T1000 (cell line): Measurements from ENCODE around the gene ZNF784.

Experiments used
- DNase-seq: peaks from one replicate; lab custom pipeline; 2025; ENCODE audit warnings: mixed read lengths; lab: John Stamatoyannopoulos, UW

ZNF784 gene

DNA sequence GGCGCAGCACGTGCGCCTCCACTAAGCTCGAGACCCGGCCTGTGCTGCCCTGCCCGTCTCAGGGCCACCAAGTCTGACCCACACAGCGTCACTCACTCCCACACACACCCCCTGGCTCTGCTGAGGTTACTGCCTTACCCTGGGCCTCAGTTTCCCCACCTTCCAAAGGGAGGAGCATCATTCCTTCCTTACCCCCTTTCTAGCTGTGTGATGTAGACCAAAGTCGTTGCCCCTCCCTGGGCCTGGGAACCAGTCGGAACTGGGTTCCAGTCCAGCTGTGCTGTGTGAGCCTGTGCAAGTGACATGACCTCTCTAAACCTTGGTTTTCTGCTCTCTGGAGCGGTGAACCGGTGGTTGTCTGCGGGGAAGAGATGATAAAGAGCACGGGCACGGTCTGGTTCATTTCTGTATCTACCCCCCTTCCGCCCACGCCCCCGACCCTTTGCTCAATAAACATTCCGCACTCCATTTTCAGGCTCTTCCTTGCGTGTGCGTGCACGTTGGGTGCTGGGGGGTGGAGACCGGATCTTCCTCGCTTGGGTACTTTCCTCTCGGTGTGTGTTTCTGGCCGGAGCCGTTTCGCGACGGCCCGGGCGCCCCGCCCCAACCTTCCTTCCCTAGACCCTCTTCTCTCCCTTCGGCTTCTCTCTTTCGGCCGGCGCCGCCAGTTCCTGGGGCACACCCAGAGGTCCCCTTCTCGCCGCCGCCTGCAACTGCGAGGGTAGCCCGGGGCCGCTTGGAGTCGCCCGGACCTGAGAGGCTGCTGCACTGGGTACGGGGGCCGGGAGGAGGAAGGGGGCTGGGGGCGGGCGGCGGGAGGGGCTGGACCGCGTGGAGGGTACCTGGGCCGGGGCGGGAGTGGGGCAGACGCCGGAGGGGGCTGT lies 18.9 kb upstream of the ZNF784 start, which contains the start of gene ZNF581:
Gene ZNF581 (plus strand): TSS at position 647 of the 884 bp plus-strand sequence. CDS start 923 bp downstream, outside the sequence.
- peak; percentile 40 for DNase-seq

GRCh38 chr19:55642153-55643002 lies 18.0 kb upstream of the ZNF784 start:
- DNase-seq = no peak

- no peak for DNase-seq
Observed at GRCh38 chr19:55641426-55642152, 17.2 kb upstream of the ZNF784 start.

- peak; percentile 58 for DNase-seq
Observed at GRCh38 chr19:55640577-55641425, 16.4 kb upstream of the ZNF784 start, which contains the start of gene ZNF580. TSS of gene ZNF580 (plus strand) at chr19:55641002. CDS start at chr19:55642509, 1,507 bp downstream.

GRCh38 chr19:55640043-55640576 lies 15.7 kb upstream of the ZNF784 start:
- DNase-seq = no peak

GRCh38 chr19:55638864-55639359 lies 14.5 kb upstream of the ZNF784 start:
- peak; percentile 6 for DNase-seq

DNA sequence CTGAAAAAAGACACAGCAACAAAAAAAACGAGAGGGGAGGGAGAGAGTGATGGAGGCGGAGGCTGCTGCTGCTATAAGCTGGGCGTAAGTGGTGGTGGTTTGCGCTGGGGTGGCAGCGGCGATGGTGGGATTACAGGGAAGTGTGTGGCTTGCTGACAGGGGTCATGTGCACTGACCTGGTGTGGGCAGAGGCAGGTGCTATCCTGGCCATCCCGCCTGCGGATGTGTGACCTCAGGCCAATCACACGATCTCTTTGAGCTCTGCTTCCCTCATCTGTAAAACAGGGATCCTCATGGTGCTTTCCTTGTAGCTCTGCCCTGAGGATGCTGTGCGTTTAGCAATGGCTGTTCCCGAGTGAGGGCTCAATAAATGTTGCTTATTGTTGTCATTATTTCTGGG lies 13.2 kb upstream of the ZNF784 start:
- DNase-seq = no peak

DNA sequence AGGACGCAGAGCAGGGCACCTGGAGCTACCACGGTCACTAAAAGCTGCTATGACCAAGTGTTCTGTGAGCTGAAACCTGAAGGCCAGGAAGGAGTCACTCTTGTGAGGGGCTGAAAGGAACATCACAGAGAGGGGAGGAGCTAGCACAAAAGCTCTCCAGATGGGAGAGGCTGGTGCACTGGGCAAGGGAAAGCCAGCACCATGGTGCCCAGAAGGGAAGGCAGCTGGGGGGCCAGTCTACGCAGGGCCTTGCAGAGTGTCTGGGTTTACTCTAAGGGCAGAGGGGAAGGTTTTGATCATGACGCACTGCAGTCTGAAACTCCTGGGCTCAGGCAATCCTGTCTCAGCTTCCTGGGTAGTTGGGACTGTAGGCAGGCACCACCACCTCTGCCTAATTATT lies 12.4 kb upstream of the ZNF784 start:
- no peak for DNase-seq

DNA sequence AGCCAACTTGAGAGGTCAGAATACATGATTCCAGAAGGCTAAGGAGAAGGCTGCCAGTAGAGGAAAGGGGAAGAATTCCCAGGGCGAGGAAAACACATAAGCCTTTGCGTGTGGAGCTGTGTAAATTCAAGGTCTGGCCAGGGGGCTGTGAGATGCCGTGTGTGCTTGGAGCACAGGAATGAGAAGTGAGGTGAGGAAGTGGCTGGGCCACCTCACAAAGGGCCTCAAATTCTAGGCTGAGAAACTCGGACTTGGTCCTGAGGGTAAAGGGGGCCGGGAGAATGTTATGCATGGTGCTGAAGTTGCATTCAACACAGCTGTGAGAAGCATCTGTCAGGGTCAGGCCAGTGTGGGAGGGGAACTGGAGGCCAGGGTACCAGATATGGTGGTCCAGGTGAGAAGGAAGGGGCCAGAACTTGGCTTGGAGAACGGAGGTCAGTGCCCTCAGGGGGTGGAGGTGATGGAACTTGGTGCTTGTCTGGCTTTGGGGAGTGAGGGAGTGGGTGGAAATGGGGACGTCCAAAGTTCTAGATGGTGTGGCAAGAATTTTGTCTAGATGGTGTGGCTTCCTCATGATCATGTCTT lies 11.6 kb upstream of the ZNF784 start:
- no peak for DNase-seq

DNA sequence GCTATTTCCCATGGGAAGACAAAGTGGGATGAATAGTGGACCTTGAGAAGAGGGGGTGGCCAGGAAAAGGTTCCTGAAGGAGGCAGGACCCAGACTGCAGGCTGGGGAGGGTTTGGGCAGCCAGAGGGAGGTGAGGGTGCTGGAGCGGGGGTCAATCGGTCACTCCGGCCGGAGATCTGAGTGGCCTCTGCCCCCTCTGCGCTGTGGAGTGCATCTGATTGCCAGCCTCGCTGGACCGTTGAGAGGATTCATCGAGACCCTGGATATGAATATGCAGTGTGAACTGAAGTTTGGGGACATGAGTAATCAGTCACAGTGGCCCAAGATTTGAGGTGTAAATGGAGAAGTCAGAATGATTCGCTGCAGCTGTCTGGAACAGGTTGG lies 11.0 kb upstream of the ZNF784 start:
- no peak for DNase-seq

- DNase-seq = no peak
Observed at GRCh38 chr19:55633861-55634260, 9.5 kb upstream of the ZNF784 start.

- DNase-seq = peak; percentile 71
Observed at GRCh38 chr19:55632463-55632834, 8.1 kb upstream of the ZNF784 start.

GRCh38 chr19:55626350-55626749 lies 2.0 kb upstream of the ZNF784 start:
- no peak for DNase-seq

DNA sequence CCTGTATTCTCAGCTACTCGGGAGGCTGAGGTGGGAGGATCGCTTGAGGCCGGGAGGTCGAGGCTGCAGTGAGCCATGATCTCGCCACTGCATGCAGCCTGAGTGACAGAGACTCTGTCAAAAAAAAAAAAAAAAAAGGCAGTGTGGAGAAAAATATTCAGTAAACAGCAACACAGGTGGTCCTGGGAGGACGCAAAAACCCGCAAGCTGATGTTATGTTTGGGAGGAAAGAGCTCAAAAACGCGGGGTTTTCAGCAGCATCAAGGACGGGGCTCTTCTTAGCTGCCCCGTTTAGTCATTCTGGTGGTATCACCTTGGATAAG lies 599 bp upstream of the ZNF784 start:
- DNase-seq = no peak

- no peak for DNase-seq
Observed at GRCh38 chr19:55623561-55623960, 805 bp downstream of the ZNF784 start.

- no peak for DNase-seq
Observed at GRCh38 chr19:55623130-55623529, 1.2 kb downstream of the ZNF784 start.

- no peak for DNase-seq
Observed at GRCh38 chr19:55622242-55622969, 2.0 kb downstream of the ZNF784 start.

DNA sequence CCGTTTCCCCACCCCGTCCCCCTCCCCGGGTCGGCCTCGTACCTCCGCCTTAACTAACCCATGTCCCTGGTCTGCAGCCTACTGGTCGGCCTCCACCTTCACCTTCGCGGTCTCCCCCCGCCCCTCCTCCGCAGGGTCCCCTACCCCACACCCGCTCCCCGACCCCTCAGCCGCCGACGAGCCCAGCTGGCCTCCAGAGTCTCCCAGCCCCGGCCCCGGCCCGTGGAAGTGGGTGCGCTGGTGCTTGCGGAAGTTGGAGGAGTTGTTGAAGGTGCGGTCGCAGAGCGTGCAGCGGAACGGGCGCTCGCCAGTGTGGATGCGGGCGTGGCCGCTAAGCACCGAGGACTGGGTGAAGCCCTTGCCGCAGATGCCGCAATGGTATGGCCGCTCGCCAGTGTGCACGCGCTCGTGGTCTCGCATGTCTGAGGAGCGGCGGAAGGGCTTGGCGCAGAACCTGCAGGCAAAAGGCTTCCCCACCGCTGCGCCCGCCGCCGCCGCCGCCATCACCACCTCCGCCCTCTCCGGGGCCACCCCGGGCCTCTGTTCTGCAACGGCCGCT lies 2.6 kb downstream of the ZNF784 start:
- no peak for DNase-seq

GRCh38 chr19:55621205-55621672 lies 3.1 kb downstream of the ZNF784 start:
- no peak for DNase-seq
